Heart right ventricle (tissue), 16 donors: Measurements from ENCODE around the gene ECHDC1. TPM values are rescaled to one million over a fixed set of nuclear protein-coding genes. Genes with fewer than 3 reads are reported as not detected.

ENCODE experiments used
- ATAC-seq, 8 donors: fragments of 200-7000 bp; cut with Tn5 transposase; one replicate each; pipeline ENCODE4 v1.9.1; 2020; ENCODE audit warnings: mild to moderate bottlenecking in 8 of 8, moderate library complexity in 8 of 8, moderate number of reproducible peaks in 1 of 8
- DNase-seq, 2 donors: peaks; one replicate each; pipeline ENCODE4 v3.0.0-alpha.2; 2020
- H3K27ac ChIP-seq, 10 donors: fragments of 200-600 bp; sonication (generic) in 2 of 10; one replicate each; pipeline versions ENCODE4 v1.5.0 to v1.8.0; 2020 to 2022; ENCODE audit warnings: mild to moderate bottlenecking in 3 of 10
- H3K27me3 ChIP-seq, 7 donors: fragments of 200-600 bp; one replicate each; pipeline ENCODE4 v1.8.0; 2021 to 2022; ENCODE audit warnings: mild to moderate bottlenecking in 2 of 7
- H3K36me3 ChIP-seq, 9 donors: fragments of 200-600 bp; sonication (generic) in 1 of 9; one replicate each; pipeline versions ENCODE4 v1.5.0 to v1.8.0; 2020 to 2022; ENCODE audit warnings: mild to moderate bottlenecking in 2 of 9
- H3K4me1 ChIP-seq, 9 donors: fragments of 200-600 bp; sonication (generic) in 1 of 9; one replicate each; pipeline versions ENCODE4 v1.5.0 to v1.8.0; 2020 to 2022; ENCODE audit warnings: mild to moderate bottlenecking in 4 of 9
- H3K4me3 ChIP-seq, 10 donors: fragments of 200-600 bp; sonication (generic) in 2 of 10; one replicate each; pipeline versions ENCODE4 v1.5.0 to v1.8.0; 2020 to 2022; ENCODE audit warnings: mild to moderate bottlenecking in 7 of 10, moderate library complexity in 2 of 10
- H3K9me3 ChIP-seq, 11 donors: fragments of 200-600 bp in 10 of 11; sonication (generic) in 2 of 11; one replicate each; pipeline versions ENCODE4 v1.5.0 to v1.8.0; 2013 to 2022; ENCODE audit warnings: mild to moderate bottlenecking in 2 of 11, control low read depth in 1 of 11, moderate library complexity in 1 of 11
- WGBS, 2 donors: extraction: QIAGEN DNeasy Blood & Tissue Kit; methylation state at CpG; one replicate each; pipeline ENCODE4 v1.1.7; 2013; ENCODE audit warnings: inconsistent platforms in 1 of 2; 5-methylcytosine and 5-hydroxymethylcytosine counted together
- intact Hi-C, 10 donors: fragments of 100-400 bp; cut with DNase I; formaldehyde crosslinking; loops; one replicate each; pipeline versions ENCODE4 v1.11.1 to v1.14.2; 2022
- polyA plus RNA-seq, 2 donors: library from polyadenylated mRNA; stranded (reverse); fragments of 200-250 nt; gene quantifications; one replicate each; pipeline ENCODE4 v1.2.3, GENCODE V29; 2013
- total RNA-seq, 10 donors: library from RNA; stranded (reverse); fragmentation: NEBNext Ultra II Directional in 3 of 10; extraction: Animal tissue kit (Norgen Biotek cat#: 25700) in 3 of 10; gene quantifications; one replicate each; pipeline versions ENCODE4 v1.2.1 to v1.2.4, GENCODE V29; 2021 to 2023
- TF ChIP-seq, protein P1 (sequence below), 9 donors: fragments of 200-600 bp; sonication (generic) in 2 of 9; IDR thresholded peaks; one replicate each; pipeline versions ENCODE4 v1.5.0 to v1.8.0; 2021 to 2022; ENCODE audit warnings: antibody characterized with exemption in 9 of 9, mild to moderate bottlenecking in 5 of 9, moderate library complexity in 1 of 9
- donor health status: Arrhythmogenic right ventricular cardiomyopathy.
- donor health status: ischemic (EF 13 %, LVEDD 7.1; RV severe dilation, severe dysfunction).
- donor health status: healthy with polysubstance abuse.
- donor health status: DM: no; HTN: yes; CAD: no.
- donor health status: DM: no; HTN: no; CAD: no.
- donor health status: ischemic (EF 25% LVEDD 6.9; RV normal size, moderate dysfunction).
- donor health status: ischemic (EF 25% LVEDD 5.7; RV mildly dilated, moderate dysfunction).
- donor health status: healthy.
- donor health status: DM: yes; HTN: yes; CAD: no.
- donor health status: Ischemic cardiomyopathy.
- donor health status: ischemic (EF 35%, LVEDD 5.7; RV mildly dilated, moderate dysfunction).
- donor health status: nonischemic (EF 11% LVEDD 7.7; RV severe dilation, severe dysfunction).
- donor health status: DM: yes; HTN: yes; CAD: no.
- donor health status: PGD.
- donor health status: ischemic (EF 29% LVEDD 5.4; RV normal size, mild dysfunction).
- donor health status: nonischemic (EF 23%, LVEDD 6.1; RV moderate dilation, normal function).

Gene ECHDC1
- total and polyA plus RNA-seq, 12 donors = 19.5 to 45.3 (median 37.1) TPM

DNA sequence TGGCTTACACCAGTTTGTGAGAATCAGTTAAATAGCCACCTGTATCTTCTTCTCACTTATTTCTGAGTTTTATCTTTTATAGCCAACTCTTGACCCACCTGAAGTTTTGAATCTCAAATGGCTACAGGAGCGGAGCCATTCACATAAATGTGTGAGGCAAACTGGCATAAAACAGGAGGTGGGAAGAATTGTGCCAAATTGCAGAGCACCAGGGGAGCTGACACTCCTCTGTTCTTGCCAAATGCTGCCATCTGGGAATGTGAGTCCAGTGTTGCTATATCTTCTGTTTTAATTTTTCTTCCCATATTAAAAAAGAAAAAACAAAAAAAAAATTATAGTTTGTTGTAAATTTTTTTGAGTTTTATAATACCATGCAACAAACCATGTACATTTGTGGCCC, 93.8 kb downstream of the ECHDC1 start:
- Histone ChIP-seq H3K4me1 (no peaks in the 10 kb centered on the region), H3K27me3 (no peaks in the 10 kb centered on the region), H3K27ac (no peak overlapping the region), H3K36me3 (no peaks in the 10 kb centered on the region), H3K4me3 (no peak overlapping the region), H3K9me3 (no peaks in the 10 kb centered on the region)
- ATAC-seq (no peak), DNase-seq (no peak)
- intact Hi-C loops = no loop called here
- WGBS, 2 donors = 84 to 89% methylated on average over 1 of the region's 1 CpG
- TF ChIP-seq, protein P1, sequence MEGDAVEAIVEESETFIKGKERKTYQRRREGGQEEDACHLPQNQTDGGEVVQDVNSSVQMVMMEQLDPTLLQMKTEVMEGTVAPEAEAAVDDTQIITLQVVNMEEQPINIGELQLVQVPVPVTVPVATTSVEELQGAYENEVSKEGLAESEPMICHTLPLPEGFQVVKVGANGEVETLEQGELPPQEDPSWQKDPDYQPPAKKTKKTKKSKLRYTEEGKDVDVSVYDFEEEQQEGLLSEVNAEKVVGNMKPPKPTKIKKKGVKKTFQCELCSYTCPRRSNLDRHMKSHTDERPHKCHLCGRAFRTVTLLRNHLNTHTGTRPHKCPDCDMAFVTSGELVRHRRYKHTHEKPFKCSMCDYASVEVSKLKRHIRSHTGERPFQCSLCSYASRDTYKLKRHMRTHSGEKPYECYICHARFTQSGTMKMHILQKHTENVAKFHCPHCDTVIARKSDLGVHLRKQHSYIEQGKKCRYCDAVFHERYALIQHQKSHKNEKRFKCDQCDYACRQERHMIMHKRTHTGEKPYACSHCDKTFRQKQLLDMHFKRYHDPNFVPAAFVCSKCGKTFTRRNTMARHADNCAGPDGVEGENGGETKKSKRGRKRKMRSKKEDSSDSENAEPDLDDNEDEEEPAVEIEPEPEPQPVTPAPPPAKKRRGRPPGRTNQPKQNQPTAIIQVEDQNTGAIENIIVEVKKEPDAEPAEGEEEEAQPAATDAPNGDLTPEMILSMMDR (IDR thresholded peaks at IDR 0.05) = no peak

DNA sequence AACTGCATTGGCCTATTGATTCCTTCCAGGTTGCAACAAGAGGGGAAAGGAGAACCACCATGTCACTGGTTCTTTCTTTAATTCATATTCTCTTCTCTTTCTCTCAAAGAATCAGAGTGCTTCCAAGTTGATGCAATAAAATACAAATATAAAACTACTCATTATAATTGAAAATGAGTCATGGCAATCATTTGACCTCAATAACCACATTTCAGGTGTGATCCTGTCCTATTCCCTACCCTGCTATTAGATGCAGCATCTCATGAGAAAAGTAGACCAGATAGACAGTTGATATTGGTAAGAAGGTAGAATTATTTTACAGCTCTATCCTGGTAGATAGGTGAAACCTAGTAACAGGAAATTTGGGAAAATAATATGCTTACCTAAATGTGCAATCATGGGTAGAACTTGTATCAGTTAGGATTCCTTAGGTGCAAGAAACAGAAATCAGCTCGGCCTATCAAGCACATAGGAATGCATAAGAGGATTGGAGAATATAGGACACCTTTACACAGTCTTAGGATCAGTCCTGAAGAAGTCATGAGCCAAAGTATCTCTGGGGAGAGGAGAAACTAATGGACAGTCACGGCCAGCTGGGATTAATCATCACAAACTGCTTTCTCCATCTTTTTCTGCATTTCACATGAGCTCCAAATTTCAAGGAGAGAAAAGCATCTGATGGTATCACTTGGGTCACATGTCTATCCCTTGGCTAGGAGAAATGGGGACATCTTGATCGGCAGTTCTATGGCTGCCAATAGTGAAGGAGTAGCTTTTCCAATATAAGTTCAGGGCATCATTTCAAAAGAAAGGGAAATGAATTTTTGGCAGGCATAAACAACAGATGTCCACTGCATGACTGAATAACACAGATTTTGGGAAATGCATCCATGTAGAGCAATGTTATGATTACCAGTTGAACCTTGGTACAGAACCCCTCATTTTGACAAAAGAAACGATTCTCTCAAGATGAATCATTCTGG, 96.0 kb downstream of the ECHDC1 start:
- intact Hi-C loops = no loop called here

DNA sequence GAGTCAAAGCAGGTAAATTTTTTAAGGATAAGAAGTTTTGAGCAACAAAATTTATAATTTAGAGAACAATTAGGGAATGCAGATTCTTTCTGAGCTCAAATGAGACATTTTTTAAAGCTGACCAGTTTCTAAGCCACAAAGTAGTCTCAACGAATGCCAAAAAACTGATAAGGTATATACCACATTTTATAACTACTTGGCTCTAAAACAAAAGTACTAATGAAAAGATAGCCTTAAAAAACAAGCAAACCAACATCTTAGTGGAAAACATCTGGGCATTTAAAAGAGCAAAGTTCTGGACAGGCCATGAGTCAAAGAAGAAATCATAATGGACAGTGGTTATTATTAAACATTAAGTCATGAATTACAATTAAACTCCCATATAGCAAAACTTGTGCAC, 99.9 kb downstream of the ECHDC1 start:
- H3K4me3 ChIP-seq = no peak overlapping the region
- no peaks in the 10 kb centered on the region for H3K36me3 ChIP-seq
- no peak for DNase-seq
- TF ChIP-seq, protein P1 (IDR thresholded peaks at IDR 0.05) = no peak
- H3K4me1 ChIP-seq = no peaks in the 10 kb centered on the region
- no peak overlapping the region for H3K27ac ChIP-seq
- H3K9me3 ChIP-seq = no peaks in the 10 kb centered on the region
- ATAC-seq = no peak
- no peaks in the 10 kb centered on the region for H3K27me3 ChIP-seq
- 58 to 67% methylated on average over 1 of the region's 1 CpG for WGBS, 2 donors
- intact Hi-C loops = no loop called here

More for the DNA sequence above, 96.0 kb downstream of the ECHDC1 start:
- Histone ChIP-seq H3K27me3 (no peaks in the 10 kb centered on the region), H3K4me1 (no peaks in the 10 kb centered on the region), H3K27ac (no peak overlapping the region), H3K9me3 (no peaks in the 10 kb centered on the region), H3K36me3 (no peaks in the 10 kb centered on the region), H3K4me3 (no peak overlapping the region)
- WGBS, 2 donors = 65 to 70% methylated on average over 4 of the region's 4 CpGs
- ATAC-seq = no peak
- no peak for DNase-seq
- TF ChIP-seq, protein P1 (IDR thresholded peaks at IDR 0.05) = no peak

Other genes with a start within 250 kb of the ECHDC1 start
- gene RSPO3, start 224.9 kb downstream of the ECHDC1 start, total RNA-seq = under 1 TPM in 9 of 10 donors, not detected in 1; 0.21 to 0.64 (median 0.37) TPM
- under 1 TPM; 0.20 to 0.73 TPM for gene RSPO3, start 224.9 kb downstream of the ECHDC1 start, polyA plus RNA-seq
- 100 to 1,000 TPM in 1 of 10 donors, 10 to 100 TPM in 9; 37.2 to 106 (median 56.5) TPM for gene RNF146, start 76.7 kb downstream of the ECHDC1 start, total RNA-seq
- 10 to 100 TPM; 18.0 to 40.4 TPM for gene RNF146, start 76.7 kb downstream of the ECHDC1 start, polyA plus RNA-seq
- gene KIAA0408, start 115.8 kb upstream of the ECHDC1 start, total RNA-seq = 1 to 10 TPM in 7 of 10 donors, under 1 TPM in 3; 0.27 to 3.2 (median 1.3) TPM
- gene KIAA0408, start 115.8 kb upstream of the ECHDC1 start, polyA plus RNA-seq = 1 to 10 TPM in 1 of 2 donors, under 1 TPM in 1; 0.38 to 1.5 TPM
- gene C6orf58, start 233.6 kb upstream of the ECHDC1 start, total RNA-seq = not detected
- not detected for gene C6orf58, start 233.6 kb upstream of the ECHDC1 start, polyA plus RNA-seq